K562 (cell line): ENCODE data around the gene PLOD1. TPM values are rescaled to one million over a fixed set of nuclear protein-coding genes. Genes with fewer than 3 reads are reported as not detected.

ENCODE experiments used
- IRF2 ChIP-seq: sonication (generic); formaldehyde crosslinking; IDR thresholded peaks from 2 replicates; pipeline ENCODE4 v1.8.1; 2022; ENCODE audit warnings: mild to moderate bottlenecking, missing genetic modification reagents
- PRMT5 ChIP-seq: sonication (generic); formaldehyde crosslinking; IDR thresholded peaks from 2 replicates; pipeline ENCODE4 v1.5.0; 2020; ENCODE audit warnings: missing genetic modification reagents
- polyA plus RNA-seq, 8 experiments: library from polyadenylated mRNA; depleted of rRNA in 4 of 8; stranded (reverse) in 5 of 8; unstranded in 3 of 8; fragments of >200 nt; fragmentation: Nextera tagmentation in 2 of 8; fragmentation: Illumina TruSeq in 1 of 8; extraction: Ambion mirVana in 2 of 8; extraction: Trizol in 1 of 8; gene quantifications; 2 replicates each; pipeline versions ENCODE4 v1.2.1 to v1.2.3, GENCODE V29; 2011 to 2014; ENCODE audit warnings: inconsistent platforms in 1 of 8, missing spikeins in 1 of 8
- total RNA-seq, 7 experiments: library from RNA; depleted of rRNA in 6 of 7; stranded (reverse); fragments of >200 nt in 6 of 7; fragmentation: Illumina TruSeq in 2 of 7; extraction: Trizol in 2 of 7; gene quantifications; 2 replicates each; pipeline versions ENCODE4 v1.2.1 to v1.2.3, GENCODE V29; 2011 to 2021; ENCODE audit warnings: low replicate concordance in 1 of 7
- TF ChIP-seq, protein P1 (sequence below): fragments of 450-650 bp; IDR thresholded peaks from 2 replicates; pipeline ENCODE4 v1.6.1; 2016; ENCODE audit warnings: mild to moderate bottlenecking, moderate library complexity

The PLOD1 gene
- total and polyA plus RNA-seq, 9 of the 15 experiments (the other 6 are each of a cell fraction or from before 2014, with no cell fraction given), result 16.6 to 90.8 (median 52.7) TPM

GRCh38 chr1:11907275-11908094 lies 27.0 kb upstream of the PLOD1 start (continued):
- TF ChIP-seq, protein P1, sequence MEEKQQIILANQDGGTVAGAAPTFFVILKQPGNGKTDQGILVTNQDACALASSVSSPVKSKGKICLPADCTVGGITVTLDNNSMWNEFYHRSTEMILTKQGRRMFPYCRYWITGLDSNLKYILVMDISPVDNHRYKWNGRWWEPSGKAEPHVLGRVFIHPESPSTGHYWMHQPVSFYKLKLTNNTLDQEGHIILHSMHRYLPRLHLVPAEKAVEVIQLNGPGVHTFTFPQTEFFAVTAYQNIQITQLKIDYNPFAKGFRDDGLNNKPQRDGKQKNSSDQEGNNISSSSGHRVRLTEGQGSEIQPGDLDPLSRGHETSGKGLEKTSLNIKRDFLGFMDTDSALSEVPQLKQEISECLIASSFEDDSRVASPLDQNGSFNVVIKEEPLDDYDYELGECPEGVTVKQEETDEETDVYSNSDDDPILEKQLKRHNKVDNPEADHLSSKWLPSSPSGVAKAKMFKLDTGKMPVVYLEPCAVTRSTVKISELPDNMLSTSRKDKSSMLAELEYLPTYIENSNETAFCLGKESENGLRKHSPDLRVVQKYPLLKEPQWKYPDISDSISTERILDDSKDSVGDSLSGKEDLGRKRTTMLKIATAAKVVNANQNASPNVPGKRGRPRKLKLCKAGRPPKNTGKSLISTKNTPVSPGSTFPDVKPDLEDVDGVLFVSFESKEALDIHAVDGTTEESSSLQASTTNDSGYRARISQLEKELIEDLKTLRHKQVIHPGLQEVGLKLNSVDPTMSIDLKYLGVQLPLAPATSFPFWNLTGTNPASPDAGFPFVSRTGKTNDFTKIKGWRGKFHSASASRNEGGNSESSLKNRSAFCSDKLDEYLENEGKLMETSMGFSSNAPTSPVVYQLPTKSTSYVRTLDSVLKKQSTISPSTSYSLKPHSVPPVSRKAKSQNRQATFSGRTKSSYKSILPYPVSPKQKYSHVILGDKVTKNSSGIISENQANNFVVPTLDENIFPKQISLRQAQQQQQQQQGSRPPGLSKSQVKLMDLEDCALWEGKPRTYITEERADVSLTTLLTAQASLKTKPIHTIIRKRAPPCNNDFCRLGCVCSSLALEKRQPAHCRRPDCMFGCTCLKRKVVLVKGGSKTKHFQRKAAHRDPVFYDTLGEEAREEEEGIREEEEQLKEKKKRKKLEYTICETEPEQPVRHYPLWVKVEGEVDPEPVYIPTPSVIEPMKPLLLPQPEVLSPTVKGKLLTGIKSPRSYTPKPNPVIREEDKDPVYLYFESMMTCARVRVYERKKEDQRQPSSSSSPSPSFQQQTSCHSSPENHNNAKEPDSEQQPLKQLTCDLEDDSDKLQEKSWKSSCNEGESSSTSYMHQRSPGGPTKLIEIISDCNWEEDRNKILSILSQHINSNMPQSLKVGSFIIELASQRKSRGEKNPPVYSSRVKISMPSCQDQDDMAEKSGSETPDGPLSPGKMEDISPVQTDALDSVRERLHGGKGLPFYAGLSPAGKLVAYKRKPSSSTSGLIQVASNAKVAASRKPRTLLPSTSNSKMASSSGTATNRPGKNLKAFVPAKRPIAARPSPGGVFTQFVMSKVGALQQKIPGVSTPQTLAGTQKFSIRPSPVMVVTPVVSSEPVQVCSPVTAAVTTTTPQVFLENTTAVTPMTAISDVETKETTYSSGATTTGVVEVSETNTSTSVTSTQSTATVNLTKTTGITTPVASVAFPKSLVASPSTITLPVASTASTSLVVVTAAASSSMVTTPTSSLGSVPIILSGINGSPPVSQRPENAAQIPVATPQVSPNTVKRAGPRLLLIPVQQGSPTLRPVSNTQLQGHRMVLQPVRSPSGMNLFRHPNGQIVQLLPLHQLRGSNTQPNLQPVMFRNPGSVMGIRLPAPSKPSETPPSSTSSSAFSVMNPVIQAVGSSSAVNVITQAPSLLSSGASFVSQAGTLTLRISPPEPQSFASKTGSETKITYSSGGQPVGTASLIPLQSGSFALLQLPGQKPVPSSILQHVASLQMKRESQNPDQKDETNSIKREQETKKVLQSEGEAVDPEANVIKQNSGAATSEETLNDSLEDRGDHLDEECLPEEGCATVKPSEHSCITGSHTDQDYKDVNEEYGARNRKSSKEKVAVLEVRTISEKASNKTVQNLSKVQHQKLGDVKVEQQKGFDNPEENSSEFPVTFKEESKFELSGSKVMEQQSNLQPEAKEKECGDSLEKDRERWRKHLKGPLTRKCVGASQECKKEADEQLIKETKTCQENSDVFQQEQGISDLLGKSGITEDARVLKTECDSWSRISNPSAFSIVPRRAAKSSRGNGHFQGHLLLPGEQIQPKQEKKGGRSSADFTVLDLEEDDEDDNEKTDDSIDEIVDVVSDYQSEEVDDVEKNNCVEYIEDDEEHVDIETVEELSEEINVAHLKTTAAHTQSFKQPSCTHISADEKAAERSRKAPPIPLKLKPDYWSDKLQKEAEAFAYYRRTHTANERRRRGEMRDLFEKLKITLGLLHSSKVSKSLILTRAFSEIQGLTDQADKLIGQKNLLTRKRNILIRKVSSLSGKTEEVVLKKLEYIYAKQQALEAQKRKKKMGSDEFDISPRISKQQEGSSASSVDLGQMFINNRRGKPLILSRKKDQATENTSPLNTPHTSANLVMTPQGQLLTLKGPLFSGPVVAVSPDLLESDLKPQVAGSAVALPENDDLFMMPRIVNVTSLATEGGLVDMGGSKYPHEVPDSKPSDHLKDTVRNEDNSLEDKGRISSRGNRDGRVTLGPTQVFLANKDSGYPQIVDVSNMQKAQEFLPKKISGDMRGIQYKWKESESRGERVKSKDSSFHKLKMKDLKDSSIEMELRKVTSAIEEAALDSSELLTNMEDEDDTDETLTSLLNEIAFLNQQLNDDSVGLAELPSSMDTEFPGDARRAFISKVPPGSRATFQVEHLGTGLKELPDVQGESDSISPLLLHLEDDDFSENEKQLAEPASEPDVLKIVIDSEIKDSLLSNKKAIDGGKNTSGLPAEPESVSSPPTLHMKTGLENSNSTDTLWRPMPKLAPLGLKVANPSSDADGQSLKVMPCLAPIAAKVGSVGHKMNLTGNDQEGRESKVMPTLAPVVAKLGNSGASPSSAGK, result no peak
- TF ChIP-seq PRMT5 (CRISPR knock-in tag), result no peak
- no peak for TF ChIP-seq IRF2
